Activated T-helper 1 cell treated with anti-CD3 and anti-CD28 coated beads, Interleukin-12 subunit alpha, Interleukin-12 subunit beta, Interleukin-2, Interleukin-4 antibody, amounts not matched to agents 30 ng/mL and 10 ng/mL and 1 ng/mL, durations not matched to agents 14 hours and 24 hours and 36 hours (primary cell): ENCODE measurements around the gene PPIP5K2. TPM values are rescaled to one million over a fixed set of nuclear protein-coding genes. Genes with fewer than 3 reads are reported as not detected.

Experiments used
- total RNA-seq: library from RNA; stranded (reverse); gene quantifications from 2 replicates; pipeline ENCODE4 v1.2.3, GENCODE V29; 2022

PPIP5K2 gene
- total RNA-seq, 1 donor from 2014 or later, result 47.6 TPM

Other genes starting within 250 kb of the PPIP5K2 start
- gene GIN1, start 163 bp upstream of the PPIP5K2 start, total RNA-seq, result 8.6 and 9.3 TPM in 2 replicates
- 11.9 and 12.3 TPM in 2 replicates for gene MACIR, start 138.5 kb downstream of the PPIP5K2 start, total RNA-seq